ENCODE measurements around the gene IFNLR1. TPM values are rescaled to one million over a fixed set of nuclear protein-coding genes. Genes with fewer than 3 reads are reported as not detected.

The IFNLR1 gene
- total and polyA plus RNA-seq, 2 donors (not counting 3 experiments of a cell fraction or from before 2014, with no cell fraction given): 0.01 TPM; not detected in 1

DNA sequence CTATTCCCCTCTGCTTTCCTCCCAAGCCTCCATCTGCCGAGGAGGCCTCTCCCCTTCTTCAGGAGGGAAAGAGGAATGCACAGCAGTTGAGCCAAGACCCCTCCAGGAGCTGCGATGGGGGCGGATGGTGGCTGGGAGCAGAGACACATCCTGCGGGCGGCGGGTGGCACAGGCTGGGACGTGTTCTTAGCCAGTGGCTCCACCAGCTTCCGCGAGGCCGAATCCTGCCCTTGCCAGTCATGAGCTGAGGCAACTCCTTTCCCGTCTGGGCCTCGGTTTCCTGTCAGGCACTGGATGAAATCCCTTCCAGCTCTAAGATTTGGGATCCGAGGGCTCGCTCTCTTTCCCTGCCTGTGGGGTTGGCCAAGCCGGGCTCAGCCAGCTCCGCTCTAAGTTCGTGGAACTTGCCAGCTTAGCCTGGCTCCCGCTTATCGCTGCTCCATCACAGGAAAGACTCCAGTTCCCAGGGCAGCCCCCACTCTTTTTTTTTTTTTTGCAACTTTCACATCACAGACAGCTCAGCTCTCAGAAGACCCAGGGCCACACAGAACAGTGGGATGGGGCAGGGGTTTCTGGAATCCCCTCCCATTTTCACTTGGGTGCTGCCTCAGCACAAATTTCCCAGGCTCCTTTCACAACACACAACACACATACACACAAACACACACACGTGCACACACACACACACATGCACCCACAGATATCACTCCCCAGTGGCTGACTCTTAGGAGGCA is 75.7 kb downstream of the IFNLR1 start:
- dilution Hi-C loops (cut with MboI; ENCODE audit: extremely low pct_ligation_motif_present, low sequenced_read_pairs) (no loop called here), intact Hi-C loops (cut with micrococcal nuclease) (loop anchor here (5.0 kb wide), 1 partner anchor 154 kb away; the partner anchor contains the start of gene PNRC2)
- H3K4me3 ChIP-seq (replicated peaks in 1 of 3; ENCODE audit: insufficient read depth in 1 of 3, low read depth in 1 of 3, low read length in 3 of 3): no peak overlapping the region
- H3K36me3 ChIP-seq (ENCODE audit: control insufficient read depth in 2 of 2, extremely low read depth in 1 of 2, insufficient read depth in 2 of 2, low read length in 2 of 2): no peaks in the 10 kb centered on the region
- H3K9ac ChIP-seq (replicated peaks; ENCODE audit: extremely low read depth, insufficient read depth, low read length): peak overlapping the region; percentile 20
- H2AFZ ChIP-seq (ENCODE audit: low read depth, low read length): peak overlapping the region; percentile 94
- BruUV-seq (replicated peaks): no TSS peak
- H3K27me3 ChIP-seq (ENCODE audit: control insufficient read depth in 2 of 2, insufficient read depth in 2 of 2, low read length in 2 of 2): peaks cover 0 to 2% of the 10 kb centered on the region in 2 experiments
- H4K20me1 ChIP-seq (replicated peaks; ENCODE audit: control insufficient read depth, extremely low read depth, insufficient read depth, low read length): no peaks in the 10 kb centered on the region
- H3K79me2 ChIP-seq (ENCODE audit: control insufficient read depth, insufficient read depth, low read length): no peaks in the 10 kb centered on the region
- peak; percentile 78 for FAIRE-seq
- POLR2A ChIA-PET: interaction anchor here (1.0 kb wide), 1 partner anchor 135 kb away, joined by 3 read pairs; no protein-coding TSS in a partner anchor
- peak; percentile 40 for DNase-seq (ENCODE audit: low read depth, low spot score)
- no peaks in the 10 kb centered on the region for H3K9me3 ChIP-seq (replicated peaks; ENCODE audit: control insufficient read depth, insufficient read depth, low read length)
- CTCF ChIA-PET: interaction anchor here (0.7 to 3.2 kb wide), 15 partner anchors 9 to 340 kb away, joined by 3 to 45 read pairs (median 4); partner anchors contain the start of gene NIPAL3
- H3K9me1 ChIP-seq (replicated peaks; ENCODE audit: control insufficient read depth, extremely low read depth, insufficient read depth, low read length): no peaks in the 10 kb centered on the region
- H3K27ac ChIP-seq (ENCODE audit: insufficient read depth, low read depth, low read length): no peak overlapping the region
- TF ChIP-seq MYC (IDR thresholded peaks at IDR 0.05; ENCODE audit: low read depth, low read length) (no peak), JUN (IDR thresholded peaks at IDR 0.05; ENCODE audit: borderline replicate concordance, insufficient read depth, insufficient read length, low read depth) (no peak), GATA2 (IDR thresholded peaks at IDR 0.05; ENCODE audit: insufficient read depth, insufficient read length, low read depth, low read length) (peak; percentile 81)
- peaks cover 25% of the 10 kb centered on the region for H3K4me1 ChIP-seq (ENCODE audit: control insufficient read depth, extremely low read depth, insufficient read depth, low read length)
- peak overlapping the region; percentile 23 for H3K4me2 ChIP-seq (ENCODE audit: insufficient read depth, low read length)

DNA sequence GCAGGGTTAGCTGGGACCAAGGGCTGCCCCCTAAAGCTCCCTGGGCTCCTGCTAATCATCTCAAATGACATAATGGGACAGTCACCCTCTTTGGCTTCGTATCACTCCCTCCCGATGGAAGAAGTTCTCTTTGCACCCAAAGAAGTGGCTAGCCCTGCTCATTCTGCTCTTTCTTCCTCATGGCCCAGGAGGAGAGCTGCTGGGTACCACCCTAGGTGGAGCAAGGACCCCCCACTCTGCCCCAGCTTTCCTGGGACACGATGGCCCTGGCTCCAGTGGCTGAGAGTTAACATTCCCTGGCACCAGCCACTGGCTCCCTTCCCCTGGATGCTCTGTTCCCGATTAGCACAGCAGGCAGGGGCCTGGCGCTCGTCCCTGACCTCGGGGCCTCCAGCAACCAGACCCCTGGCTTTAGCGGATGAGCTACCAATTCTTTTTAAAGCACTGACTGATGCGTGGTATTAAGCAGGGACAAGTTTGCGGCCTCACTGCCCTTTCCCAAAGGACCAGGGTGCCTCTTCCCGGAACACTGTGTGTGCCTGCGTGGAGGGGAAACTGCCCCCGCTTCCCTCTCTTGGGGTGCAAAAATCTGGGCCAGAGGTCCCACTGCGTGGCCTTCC is 76.3 kb downstream of the IFNLR1 start:
- peak overlapping the region; percentile 94 for H2AFZ ChIP-seq (ENCODE audit: low read depth, low read length)
- TF ChIP-seq POLR2A (IDR thresholded peaks at IDR 0.05; ENCODE audit: low read depth, low read length) (no peak), FOS (IDR thresholded peaks at IDR 0.05; ENCODE audit: borderline replicate concordance, insufficient read depth, low read length) (no peak), MYC (IDR thresholded peaks at IDR 0.05; ENCODE audit: low read depth, low read length) (no peak), GATA2 (IDR thresholded peaks at IDR 0.05; ENCODE audit: insufficient read depth, insufficient read length, low read depth, low read length) (no peak), JUN (IDR thresholded peaks at IDR 0.05; ENCODE audit: borderline replicate concordance, insufficient read depth, insufficient read length, low read depth) (no peak)
- TF ChIP-seq, protein P1, sequence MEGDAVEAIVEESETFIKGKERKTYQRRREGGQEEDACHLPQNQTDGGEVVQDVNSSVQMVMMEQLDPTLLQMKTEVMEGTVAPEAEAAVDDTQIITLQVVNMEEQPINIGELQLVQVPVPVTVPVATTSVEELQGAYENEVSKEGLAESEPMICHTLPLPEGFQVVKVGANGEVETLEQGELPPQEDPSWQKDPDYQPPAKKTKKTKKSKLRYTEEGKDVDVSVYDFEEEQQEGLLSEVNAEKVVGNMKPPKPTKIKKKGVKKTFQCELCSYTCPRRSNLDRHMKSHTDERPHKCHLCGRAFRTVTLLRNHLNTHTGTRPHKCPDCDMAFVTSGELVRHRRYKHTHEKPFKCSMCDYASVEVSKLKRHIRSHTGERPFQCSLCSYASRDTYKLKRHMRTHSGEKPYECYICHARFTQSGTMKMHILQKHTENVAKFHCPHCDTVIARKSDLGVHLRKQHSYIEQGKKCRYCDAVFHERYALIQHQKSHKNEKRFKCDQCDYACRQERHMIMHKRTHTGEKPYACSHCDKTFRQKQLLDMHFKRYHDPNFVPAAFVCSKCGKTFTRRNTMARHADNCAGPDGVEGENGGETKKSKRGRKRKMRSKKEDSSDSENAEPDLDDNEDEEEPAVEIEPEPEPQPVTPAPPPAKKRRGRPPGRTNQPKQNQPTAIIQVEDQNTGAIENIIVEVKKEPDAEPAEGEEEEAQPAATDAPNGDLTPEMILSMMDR (IDR thresholded peaks at IDR 0.05; ENCODE audit: extremely low read depth in 1 of 2, insufficient read depth in 1 of 2, low read depth in 1 of 2, low read length in 2 of 2): no peak
- TF ChIP-seq, protein P2, sequence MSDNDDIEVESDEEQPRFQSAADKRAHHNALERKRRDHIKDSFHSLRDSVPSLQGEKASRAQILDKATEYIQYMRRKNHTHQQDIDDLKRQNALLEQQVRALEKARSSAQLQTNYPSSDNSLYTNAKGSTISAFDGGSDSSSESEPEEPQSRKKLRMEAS (IDR thresholded peaks at IDR 0.05; ENCODE audit: insufficient read depth, insufficient read length): no peak
- no peak overlapping the region for H3K27ac ChIP-seq (ENCODE audit: insufficient read depth, low read depth, low read length)

More for the DNA sequence above, 76.3 kb downstream of the IFNLR1 start:
- no peaks in the 10 kb centered on the region for H3K9me1 ChIP-seq (replicated peaks; ENCODE audit: control insufficient read depth, extremely low read depth, insufficient read depth, low read length)
- no peaks in the 10 kb centered on the region for H3K36me3 ChIP-seq (ENCODE audit: control insufficient read depth in 2 of 2, extremely low read depth in 1 of 2, insufficient read depth in 2 of 2, low read length in 2 of 2)
- no peaks in the 10 kb centered on the region for H3K79me2 ChIP-seq (ENCODE audit: control insufficient read depth, insufficient read depth, low read length)
- intact Hi-C loops (cut with micrococcal nuclease) (loop anchor here (5.0 kb wide), 1 partner anchor 153 kb away; the partner anchor contains the start of gene PNRC2), dilution Hi-C loops (cut with MboI; ENCODE audit: extremely low pct_ligation_motif_present, low sequenced_read_pairs) (no loop called here)
- no peak overlapping the region for H3K4me3 ChIP-seq (replicated peaks in 1 of 3; ENCODE audit: insufficient read depth in 1 of 3, low read depth in 1 of 3, low read length in 3 of 3)
- H4K20me1 ChIP-seq (replicated peaks; ENCODE audit: control insufficient read depth, extremely low read depth, insufficient read depth, low read length): no peaks in the 10 kb centered on the region
- POLR2A ChIA-PET: no interaction called here
- no peak overlapping the region for H3K4me2 ChIP-seq (ENCODE audit: insufficient read depth, low read length)
- peak overlapping the region; percentile 20 for H3K9ac ChIP-seq (replicated peaks; ENCODE audit: extremely low read depth, insufficient read depth, low read length)
- DNase-seq (ENCODE audit: low read depth, low spot score): no peak
- no peaks in the 10 kb centered on the region for H3K9me3 ChIP-seq (replicated peaks; ENCODE audit: control insufficient read depth, insufficient read depth, low read length)
- peak; percentile 33 for FAIRE-seq
- peaks cover 0 to 2% of the 10 kb centered on the region in 2 experiments for H3K27me3 ChIP-seq (ENCODE audit: control insufficient read depth in 2 of 2, insufficient read depth in 2 of 2, low read length in 2 of 2)
- H3K4me1 ChIP-seq (ENCODE audit: control insufficient read depth, extremely low read depth, insufficient read depth, low read length): peaks cover 25% of the 10 kb centered on the region
- BruUV-seq (replicated peaks): no TSS peak
- CTCF ChIA-PET: interaction anchor here (0.7 to 3.2 kb wide), 7 partner anchors 9 to 339 kb away, joined by 3 to 45 read pairs (median 5); partner anchors contain the start of gene NIPAL3

Data from endothelial cell of umbilical vein (primary cell).